ENCODE results near the gene MMP24OS. TPM values are rescaled to one million over a fixed set of nuclear protein-coding genes. Genes with fewer than 3 reads are reported as not detected.
A peak's percentile ranks its signal among the peaks of the same experiment; 100 is the strongest.

Gene MMP24OS
- total RNA-seq, 1 experiment from 2014 or later = 59.6 TPM

DNA sequence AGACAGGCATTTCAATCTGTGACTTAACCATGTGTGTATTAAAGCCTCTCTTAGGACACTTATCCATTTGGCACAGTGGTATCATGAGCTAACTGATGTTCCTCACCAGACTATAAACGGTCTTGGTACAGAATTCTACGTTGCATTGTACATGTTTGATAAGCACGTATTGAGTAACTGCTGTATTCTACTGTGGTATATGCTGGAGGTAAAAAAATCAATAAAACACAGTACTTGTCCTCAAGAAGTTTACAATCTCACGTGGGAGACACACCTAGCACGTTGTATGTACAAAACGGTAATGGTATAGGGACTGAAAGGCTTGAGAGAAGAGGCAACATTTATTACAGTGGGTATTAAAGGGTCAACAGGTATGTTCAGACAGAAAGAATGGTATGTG is 47.5 kb upstream of the MMP24OS start:
- DNase-seq (ENCODE audit: low read depth, low spot score) = no peak
- no peak overlapping the region for H3K4me3 ChIP-seq (replicated peaks in 1 of 2; ENCODE audit: low read depth in 1 of 2, low read length in 2 of 2)
- no TSS peak for BruUV-seq (replicated peaks)
- no peaks in the 10 kb centered on the region for H3K9me2 ChIP-seq (ENCODE audit: insufficient read depth)
- H3K4me2 ChIP-seq (ENCODE audit: low read length) = peak overlapping the region; percentile 64; the same call in 1 of the 2 replicates
- H4K20me1 ChIP-seq (ENCODE audit: insufficient read depth) = no peaks in the 10 kb centered on the region
- ChIA-PET RAD21 (ENCODE audit: low non-redundant PET in 1 of 2, low total read pairs in 2 of 2, uncharacterized antibody in 2 of 2, unreplicated experiment in 2 of 2) (no interaction called here), POLR2A (no interaction called here), CTCF (no interaction called here)
- no peak overlapping the region for H3K27ac ChIP-seq (ENCODE audit: low read depth, low read length)
- TF ChIP-seq ELF1 (IDR thresholded peaks at IDR 0.05; ENCODE audit: borderline replicate concordance, low read depth) (no peak), CEBPB (IDR thresholded peaks at IDR 0.05; ENCODE audit: low read depth) (0 out of 2 replicates have a peak, but pooled peaks have one; percentile 10), RAD21 (IDR thresholded peaks at IDR 0.05; ENCODE audit: low read depth) (no peak), POLR2A (IDR thresholded peaks at IDR 0.05; ENCODE audit: borderline replicate concordance, extremely low read depth, insufficient read depth, insufficient read length) (no peak)
- TF ChIP-seq, protein P1, sequence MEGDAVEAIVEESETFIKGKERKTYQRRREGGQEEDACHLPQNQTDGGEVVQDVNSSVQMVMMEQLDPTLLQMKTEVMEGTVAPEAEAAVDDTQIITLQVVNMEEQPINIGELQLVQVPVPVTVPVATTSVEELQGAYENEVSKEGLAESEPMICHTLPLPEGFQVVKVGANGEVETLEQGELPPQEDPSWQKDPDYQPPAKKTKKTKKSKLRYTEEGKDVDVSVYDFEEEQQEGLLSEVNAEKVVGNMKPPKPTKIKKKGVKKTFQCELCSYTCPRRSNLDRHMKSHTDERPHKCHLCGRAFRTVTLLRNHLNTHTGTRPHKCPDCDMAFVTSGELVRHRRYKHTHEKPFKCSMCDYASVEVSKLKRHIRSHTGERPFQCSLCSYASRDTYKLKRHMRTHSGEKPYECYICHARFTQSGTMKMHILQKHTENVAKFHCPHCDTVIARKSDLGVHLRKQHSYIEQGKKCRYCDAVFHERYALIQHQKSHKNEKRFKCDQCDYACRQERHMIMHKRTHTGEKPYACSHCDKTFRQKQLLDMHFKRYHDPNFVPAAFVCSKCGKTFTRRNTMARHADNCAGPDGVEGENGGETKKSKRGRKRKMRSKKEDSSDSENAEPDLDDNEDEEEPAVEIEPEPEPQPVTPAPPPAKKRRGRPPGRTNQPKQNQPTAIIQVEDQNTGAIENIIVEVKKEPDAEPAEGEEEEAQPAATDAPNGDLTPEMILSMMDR (IDR thresholded peaks at IDR 0.05 in 2 of 3, conservative IDR thresholded peaks at IDR 0.05 in 1 of 3; ENCODE audit: borderline replicate concordance in 1 of 3, insufficient read depth in 1 of 3, low read depth in 2 of 3, low read length in 2 of 3) = no peak
- peaks cover 57 to 78% of the 10 kb centered on the region in 2 experiments for H3K4me1 ChIP-seq (ENCODE audit: control insufficient read depth in 1 of 2, insufficient read depth in 2 of 2, low read length in 2 of 2)
- no peaks in the 10 kb centered on the region for H3K9me3 ChIP-seq (ENCODE audit: control insufficient read depth in 1 of 2, insufficient read depth in 1 of 2, low read depth in 1 of 2, low read length in 2 of 2)
- H3K9ac ChIP-seq (ENCODE audit: low read length) = no peak overlapping the region
- no peaks in the 10 kb centered on the region for H3K36me3 ChIP-seq (ENCODE audit: control insufficient read depth in 1 of 2, insufficient read depth in 2 of 2, low read length in 2 of 2)
- H3K27me3 ChIP-seq (ENCODE audit: insufficient read depth, low read length) = no peaks in the 10 kb centered on the region
- ATAC-seq = no peak
- intact Hi-C loops (cut with micrococcal nuclease) = no loop called here
- H3K79me2 ChIP-seq (ENCODE audit: insufficient read depth, low read length) = no peaks in the 10 kb centered on the region
- H2AFZ ChIP-seq (ENCODE audit: low read depth, low read length, poor library complexity, severe bottlenecking) = no peak overlapping the region

DNA sequence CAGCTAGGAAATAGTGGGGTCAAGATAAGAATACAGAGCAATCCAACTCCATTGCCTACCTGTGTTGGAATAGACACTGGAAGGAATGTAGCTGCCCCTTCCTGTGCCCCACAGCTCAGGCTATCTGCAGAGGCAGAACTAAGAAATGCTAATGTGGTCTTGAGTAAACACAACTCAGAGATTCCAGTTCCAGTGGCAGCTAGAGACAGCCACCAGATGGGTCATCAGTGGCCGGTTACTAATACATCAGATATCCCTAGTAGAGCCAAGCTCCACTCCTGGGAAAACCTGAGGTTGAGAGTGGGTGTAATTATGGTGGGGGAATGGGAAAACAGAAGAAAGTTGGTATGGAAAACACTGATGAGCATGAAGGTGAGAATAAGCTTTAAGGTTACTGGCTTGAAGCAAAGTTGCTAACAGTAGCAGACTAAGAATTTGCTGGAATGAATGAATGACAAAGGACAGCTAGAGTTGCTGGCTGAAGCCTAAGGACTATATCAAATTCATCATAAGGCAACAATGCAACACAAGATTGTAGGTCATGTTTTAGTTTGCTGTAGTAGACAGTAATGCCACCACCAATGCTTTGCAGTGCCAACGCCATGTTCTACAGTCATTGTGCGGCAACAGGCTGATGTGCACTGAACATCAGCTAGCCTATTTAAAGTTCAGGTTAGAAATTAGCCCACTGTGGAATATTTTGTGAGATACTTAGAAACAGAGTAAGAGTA is 42.6 kb upstream of the MMP24OS start:
- Histone ChIP-seq H3K9ac (ENCODE audit: low read length) (peak overlapping the region; percentile 55), H4K20me1 (ENCODE audit: insufficient read depth) (no peaks in the 10 kb centered on the region), H3K36me3 (ENCODE audit: control insufficient read depth in 1 of 2, insufficient read depth in 2 of 2, low read length in 2 of 2) (no peaks in the 10 kb centered on the region), H3K4me1 (ENCODE audit: control insufficient read depth in 1 of 2, insufficient read depth in 2 of 2, low read length in 2 of 2) (peaks cover 45 to 72% of the 10 kb centered on the region in 2 experiments), H3K27me3 (ENCODE audit: insufficient read depth, low read length) (no peaks in the 10 kb centered on the region), H3K4me2 (ENCODE audit: low read length) (peak overlapping the region; percentile 63), H3K9me3 (ENCODE audit: control insufficient read depth in 1 of 2, insufficient read depth in 1 of 2, low read depth in 1 of 2, low read length in 2 of 2) (no peaks in the 10 kb centered on the region), H3K4me3 (replicated peaks in 1 of 2; ENCODE audit: low read depth in 1 of 2, low read length in 2 of 2) (peak overlapping the region in 1 of 2 experiments; percentile 12; a peak in 1 of 4 replicates), H3K79me2 (ENCODE audit: insufficient read depth, low read length) (no peaks in the 10 kb centered on the region), H3K27ac (ENCODE audit: low read depth, low read length) (peak overlapping the region; percentile 69; the same call in 1 of the 2 replicates), H3K9me2 (ENCODE audit: insufficient read depth) (no peaks in the 10 kb centered on the region), H2AFZ (ENCODE audit: low read depth, low read length, poor library complexity, severe bottlenecking) (no peak overlapping the region)
- DNase-seq (ENCODE audit: low read depth, low spot score) = peak; percentile 65
- ATAC-seq = peak; percentile 65
- RAD21 ChIA-PET (ENCODE audit: low non-redundant PET in 1 of 2, low total read pairs in 2 of 2, uncharacterized antibody in 2 of 2, unreplicated experiment in 2 of 2) = interaction anchor here in 1 of 2 experiments (0.7 kb wide), 1 partner anchor 11 kb away, joined by 3 read pairs; no protein-coding TSS in a partner anchor
- intact Hi-C loops (cut with micrococcal nuclease) = no loop called here
- CTCF ChIA-PET = interaction anchor here (1.4 to 2.0 kb wide), 2 partner anchors 9 to 15 kb away, joined by 3 to 22 read pairs; no protein-coding TSS in a partner anchor
- no TSS peak for BruUV-seq (replicated peaks)
- POLR2A ChIA-PET = interaction anchor here (1.2 to 1.5 kb wide), 3 partner anchors 13 to 134 kb away, joined by 4 to 5 read pairs (median 5); no protein-coding TSS in a partner anchor
- TF ChIP-seq RAD21 (IDR thresholded peaks at IDR 0.05; ENCODE audit: low read depth) = no peak
- no peak for TF ChIP-seq REST (IDR thresholded peaks at IDR 0.05; ENCODE audit: low read depth)
- no peak for TF ChIP-seq MAX (IDR thresholded peaks at IDR 0.05)
- no peak for TF ChIP-seq ZFX (IDR thresholded peaks at IDR 0.05)
- no peak for TF ChIP-seq ZNF274 (IDR thresholded peaks at IDR 0.05; ENCODE audit: low read depth, low read length)
- TF ChIP-seq EZH2 (IDR thresholded peaks at IDR 0.05) = no peak
- TF ChIP-seq SP1 (IDR thresholded peaks at IDR 0.05; ENCODE audit: low read depth) = peak; percentile 52; the same call in 1 of the 2 replicates
- no peak for TF ChIP-seq SRF (IDR thresholded peaks at IDR 0.05; ENCODE audit: low read depth)
- TF ChIP-seq ELF1 (IDR thresholded peaks at IDR 0.05; ENCODE audit: borderline replicate concordance, low read depth) = no peak
- TF ChIP-seq JUND (IDR thresholded peaks at IDR 0.05) = peak; percentile 41; the same call in 1 of the 2 replicates
- TF ChIP-seq EZH2phosphoT487 (IDR thresholded peaks at IDR 0.05; ENCODE audit: borderline replicate concordance) = no peak
- TF ChIP-seq CBX3 (IDR thresholded peaks at IDR 0.05; ENCODE audit: low read depth) = no peak

All from HCT116 (cell line).